GM10266 (cell line): ENCODE measurements around the gene THEMIS2.

ENCODE experiments used
- DNase-seq: peaks from one replicate; pipeline ENCODE4 v3.0.0; 2012; ENCODE audit errors: extremely low spot score
- CTCF ChIP-seq: IDR thresholded peaks from 2 replicates; pipeline ENCODE4 v1.5.1; 2012; ENCODE audit warnings: mild to moderate bottlenecking, low read depth; ENCODE audit not compliant: control insufficient read depth, insufficient read depth; ENCODE audit errors: missing control alignments

The THEMIS2 gene

GRCh38 chr1:27858072-27858948 is 14.0 kb upstream of the THEMIS2 start:
- TF ChIP-seq CTCF, result peak; percentile 99
- DNase-seq, result peak; percentile 84

GRCh38 chr1:27858949-27859576 is 13.3 kb upstream of the THEMIS2 start:
- no peak for DNase-seq
- TF ChIP-seq CTCF, result no peak

DNA sequence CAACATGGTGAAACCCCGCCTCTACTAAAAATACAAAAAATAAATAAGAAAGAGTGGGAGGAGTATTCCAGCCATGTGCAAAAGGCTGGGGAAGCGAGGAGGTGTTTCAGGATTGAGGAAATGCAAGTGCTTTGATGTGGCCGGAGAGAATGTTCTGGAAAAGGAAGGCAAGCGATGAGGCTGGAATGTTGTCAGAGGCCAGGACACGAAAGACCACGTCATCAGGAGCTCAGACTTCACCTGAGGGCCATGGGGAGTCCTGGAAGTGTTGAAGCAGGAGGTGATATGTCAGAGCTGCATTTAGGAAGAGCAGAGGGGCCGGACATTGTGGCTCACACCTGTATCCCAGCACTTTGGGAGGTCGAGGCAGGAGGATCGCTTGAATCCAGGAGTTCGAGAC is 10.9 kb upstream of the THEMIS2 start:
- no peak for TF ChIP-seq CTCF
- DNase-seq, result no peak

DNA sequence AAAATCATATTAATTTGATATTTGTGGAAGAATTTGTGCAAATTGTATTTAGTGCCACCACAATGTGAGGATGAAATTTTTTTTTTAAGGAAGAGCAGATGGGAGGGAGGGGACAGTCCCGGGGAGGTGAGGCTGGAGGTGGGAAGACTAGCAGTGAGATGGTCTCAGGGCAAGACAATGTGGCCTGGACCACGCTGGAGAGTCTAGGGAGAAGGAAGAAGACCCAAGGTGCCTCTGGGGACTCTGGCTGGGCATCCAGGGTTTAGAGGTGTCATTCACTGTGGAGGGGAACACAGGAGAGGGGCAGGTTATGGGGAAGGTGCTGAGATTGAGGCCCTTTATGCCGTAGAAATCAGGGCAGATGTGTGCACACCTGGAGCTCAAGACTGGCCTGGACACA is 10.3 kb upstream of the THEMIS2 start:
- no peak for DNase-seq
- TF ChIP-seq CTCF, result no peak

DNA sequence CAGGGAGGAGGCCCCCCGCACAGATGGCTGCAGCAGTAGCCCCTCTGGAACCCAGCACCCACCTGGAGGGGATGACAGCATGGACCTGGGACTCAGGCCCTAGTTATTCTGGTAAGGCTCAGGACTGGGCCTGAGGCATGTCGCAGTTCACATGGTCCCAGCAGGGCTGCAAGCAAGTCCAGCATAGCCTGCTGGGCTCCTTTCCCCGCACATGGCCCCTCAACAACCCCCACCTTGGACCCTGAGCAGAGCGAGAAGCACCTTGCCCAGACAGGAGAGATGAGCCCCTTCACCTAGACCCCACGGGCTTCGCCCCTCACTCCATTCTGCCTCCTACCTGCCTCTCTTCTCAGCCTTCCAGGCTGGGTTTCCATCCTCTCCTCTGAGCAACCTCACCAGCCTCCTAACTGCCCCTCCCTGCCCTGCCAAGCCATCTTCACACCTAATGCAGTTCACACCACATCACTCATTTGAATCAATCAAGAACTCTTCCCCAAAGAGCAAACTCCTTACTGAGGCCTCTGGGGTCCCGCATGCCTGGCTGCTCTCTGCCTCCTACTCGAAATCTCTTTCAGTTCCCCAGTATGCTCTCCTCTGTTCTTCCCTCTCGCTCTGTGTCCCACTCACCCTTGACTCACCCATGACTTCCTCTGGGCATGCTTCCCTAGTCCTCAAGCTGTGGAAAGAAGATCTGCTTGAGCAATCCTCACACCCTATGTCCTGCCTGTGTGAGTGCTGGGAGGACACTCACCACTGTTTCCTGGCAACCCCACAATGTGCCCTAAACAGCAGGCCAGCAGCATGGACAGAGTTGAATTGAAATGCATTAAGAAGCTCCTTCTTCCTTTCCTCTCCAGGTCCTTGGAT is 9.4 kb upstream of the THEMIS2 start:
- DNase-seq, result no peak
- TF ChIP-seq CTCF, result no peak

GRCh38 chr1:27863538-27863915 is 8.8 kb upstream of the THEMIS2 start:
- no peak for TF ChIP-seq CTCF
- DNase-seq, result no peak
